GM21381 (cell line): ENCODE results near the gene LOC101059915.
"Not testable (repeated sequence)": the region's sequence is repeated elsewhere in the genome, so short reads cannot be mapped to it uniquely, and the experiment has no call there.

Source experiments
- ATAC-seq: cut with Tn5 transposase; IDR thresholded peaks from one replicate; pipeline ENCODE4 v1.9.1; 2021; ENCODE audit warnings: mild to moderate bottlenecking, moderate library complexity; ENCODE audit not compliant: unreplicated experiment

Gene LOC101059915

DNA sequence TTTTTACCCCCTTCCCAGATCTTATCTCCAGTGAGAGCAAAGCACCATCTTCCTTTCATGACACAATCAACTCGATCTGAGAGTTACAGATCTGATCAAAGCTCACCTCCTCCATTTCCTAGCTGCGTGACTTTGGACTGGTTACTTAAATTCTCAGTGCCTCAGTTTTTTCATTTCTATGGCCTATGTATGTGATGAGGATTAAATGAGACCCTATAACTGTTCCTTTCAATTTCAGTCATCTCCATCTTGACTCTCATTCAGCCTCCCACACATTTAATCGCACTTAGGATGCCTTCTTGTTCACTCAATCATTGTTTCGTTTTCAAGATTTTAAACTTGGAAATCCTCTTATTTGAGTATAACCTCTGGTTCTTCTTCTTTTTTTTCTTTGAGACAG lies 28.9 kb upstream of the LOC101059915 start:
- ATAC-seq = no peak

- no peak for ATAC-seq
Measured at GRCh38 chrX:71640002-71640401, 27.3 kb upstream of the LOC101059915 start.

- not testable (repeated sequence) for ATAC-seq
Measured at GRCh38 chrX:71644406-71644805, 22.9 kb upstream of the LOC101059915 start.

GRCh38 chrX:71650333-71650969 lies 16.9 kb upstream of the LOC101059915 start:
- ATAC-seq = no peak

DNA sequence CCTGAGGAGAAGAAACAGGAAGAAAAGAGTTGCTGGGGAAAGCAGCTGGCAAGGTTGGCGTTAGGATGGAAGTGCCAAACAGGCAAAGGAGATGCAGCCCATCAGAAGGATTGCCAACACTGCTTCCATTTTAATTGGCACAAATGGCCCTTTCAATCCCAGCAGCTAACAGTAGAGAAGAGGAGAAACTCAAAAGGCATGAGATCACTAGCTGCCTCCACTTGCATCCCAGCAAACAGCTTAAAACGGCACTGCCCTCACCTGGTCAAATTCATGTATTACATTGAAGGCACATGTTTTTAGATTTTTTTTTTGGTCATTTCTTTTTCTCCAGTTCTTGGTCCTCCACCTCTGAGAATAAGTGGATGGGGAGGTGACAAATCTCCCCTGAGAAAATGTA lies 14.9 kb upstream of the LOC101059915 start:
- no peak for ATAC-seq

- ATAC-seq = no peak
Measured at GRCh38 chrX:71653344-71653743, 14.0 kb upstream of the LOC101059915 start.

- ATAC-seq = no peak
Measured at GRCh38 chrX:71657267-71657666, 10.1 kb upstream of the LOC101059915 start.

- no peak for ATAC-seq
Measured at GRCh38 chrX:71659342-71659741, 8.0 kb upstream of the LOC101059915 start.

DNA sequence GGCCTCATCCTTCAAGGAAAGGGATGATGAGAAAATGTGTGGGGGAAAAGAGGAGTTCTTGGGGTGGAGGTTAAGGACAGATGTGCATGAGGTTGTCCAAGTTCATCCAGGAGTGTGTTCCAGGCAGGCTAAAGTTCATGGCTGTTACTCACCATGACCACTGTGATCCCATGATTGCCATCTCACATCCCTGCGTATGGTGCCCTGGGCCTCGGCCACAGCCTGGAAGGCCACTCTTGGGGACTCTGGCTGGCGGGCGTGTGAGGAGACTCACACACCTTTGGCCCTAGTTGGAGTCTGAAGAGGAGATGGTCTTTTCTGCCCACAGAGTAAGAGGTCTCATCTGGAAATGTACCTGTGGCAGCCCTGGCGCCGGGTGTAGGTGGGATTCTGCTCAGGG lies 7.4 kb upstream of the LOC101059915 start:
- no peak for ATAC-seq

DNA sequence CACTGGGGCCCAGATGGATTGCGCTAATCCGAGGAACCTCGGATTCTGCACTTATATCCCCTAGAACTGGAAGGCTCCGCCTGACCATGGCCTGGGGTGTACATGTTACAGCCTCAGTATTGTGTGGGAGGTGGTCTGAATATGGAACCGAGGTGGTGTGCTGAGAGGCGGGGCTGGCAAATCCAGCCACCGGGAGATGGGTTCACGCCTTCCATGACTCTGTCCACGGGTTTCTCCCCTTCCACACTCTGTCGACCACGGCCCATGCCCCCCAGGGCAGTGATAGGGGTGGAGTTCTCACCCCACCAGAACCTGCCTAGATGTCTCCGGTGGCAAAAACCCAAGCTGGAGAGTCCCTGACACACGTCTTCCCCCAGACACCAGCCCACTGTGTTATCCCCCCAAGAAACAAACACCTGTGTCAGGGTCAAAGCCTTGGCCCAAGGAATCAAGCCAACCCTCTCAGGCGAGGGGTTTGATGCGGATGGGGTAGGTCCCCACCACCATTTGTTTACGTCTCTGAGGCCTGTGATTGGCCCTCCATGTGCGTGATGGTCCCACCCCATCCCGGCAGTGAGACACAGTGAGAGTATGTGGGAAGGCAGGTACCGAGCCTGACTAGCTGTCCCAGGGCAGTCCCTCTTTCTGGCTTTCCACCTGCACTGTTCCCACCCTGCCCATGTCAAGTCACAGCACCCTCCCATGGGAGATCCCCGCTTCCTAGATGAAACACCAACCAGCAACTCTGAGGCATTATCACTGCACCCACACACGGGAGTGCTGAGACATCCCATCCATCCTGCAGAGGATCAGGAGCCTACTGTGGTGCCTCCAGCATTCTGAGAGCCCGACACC lies 6.6 kb upstream of the LOC101059915 start:
- ATAC-seq = no peak

GRCh38 chrX:71661919-71662318 lies 5.4 kb upstream of the LOC101059915 start:
- ATAC-seq = no peak

DNA sequence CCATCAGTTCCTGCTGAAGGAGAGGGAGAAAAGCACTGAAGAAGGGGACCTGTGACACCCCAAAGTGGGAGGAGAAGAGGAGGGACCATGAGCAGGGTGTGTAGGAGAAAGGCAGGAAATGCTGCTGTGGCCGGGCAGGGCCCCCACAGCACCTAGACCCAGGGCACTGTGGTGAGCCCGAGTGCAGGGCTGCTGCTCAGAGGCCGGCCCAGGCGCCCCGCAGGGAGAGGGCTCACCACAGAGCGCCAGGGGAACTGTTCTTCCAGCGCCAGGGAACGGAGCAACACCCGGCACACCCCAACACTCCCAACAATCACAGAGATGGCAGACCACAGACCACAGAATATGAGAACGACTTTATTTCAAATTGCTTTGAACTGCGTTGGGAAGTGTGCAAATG lies 4.7 kb upstream of the LOC101059915 start:
- not testable (repeated sequence) for ATAC-seq

- ATAC-seq = not testable (repeated sequence)
Measured at GRCh38 chrX:71663238-71663637, 4.1 kb upstream of the LOC101059915 start.

DNA sequence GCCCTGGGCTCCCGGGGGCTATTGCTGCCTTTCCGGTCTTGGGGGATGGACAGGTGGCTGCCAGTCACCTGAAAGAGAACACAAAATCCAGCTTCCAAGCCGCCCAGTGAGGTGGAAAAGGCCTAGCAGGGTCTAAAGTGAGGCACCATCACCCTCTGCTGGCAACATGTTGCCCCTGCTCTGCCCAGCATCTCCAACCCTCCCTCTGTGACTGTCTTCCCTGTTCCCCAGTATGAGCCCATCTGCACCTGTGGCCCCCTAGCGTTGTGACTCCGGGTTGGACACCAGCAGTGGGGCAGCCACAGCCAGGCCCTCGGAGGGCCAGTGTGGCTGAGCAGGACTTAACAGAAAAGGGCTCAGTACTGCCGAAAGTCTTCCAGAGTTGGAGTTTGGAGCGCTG lies 3.1 kb upstream of the LOC101059915 start:
- not testable (repeated sequence) for ATAC-seq

DNA sequence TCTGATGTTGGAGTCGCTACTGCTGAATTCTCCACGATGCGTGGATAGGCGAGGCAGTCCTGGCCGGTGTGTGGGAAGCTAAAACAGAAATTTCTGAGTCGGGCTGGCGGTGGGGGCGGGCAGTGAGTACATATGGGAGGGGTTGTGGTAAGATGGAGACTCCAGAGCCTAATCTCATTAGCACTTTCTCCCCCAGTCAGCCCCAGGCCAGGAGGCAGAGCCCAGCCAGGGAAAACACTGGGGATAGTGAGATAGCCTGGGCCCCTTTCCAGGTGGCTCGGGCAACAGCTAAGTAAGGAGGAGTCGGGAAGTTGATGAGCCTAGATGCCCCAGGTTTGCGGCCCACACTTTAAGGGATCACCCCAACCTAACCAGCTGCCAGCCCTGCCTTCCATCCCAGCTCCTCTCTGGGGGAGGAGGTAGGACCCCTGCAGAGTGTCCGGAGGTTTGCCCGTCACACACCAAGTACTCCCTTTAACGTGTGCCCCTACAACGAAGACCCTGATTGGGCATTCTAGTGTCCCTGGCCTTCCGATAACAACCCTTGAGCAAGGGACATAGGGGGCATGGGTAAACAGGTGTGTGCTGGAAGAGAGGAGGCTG lies 2.4 kb upstream of the LOC101059915 start:
- no peak for ATAC-seq

GRCh38 chrX:71665747-71666146 lies 1.6 kb upstream of the LOC101059915 start:
- no peak for ATAC-seq

- no peak for ATAC-seq
Measured at GRCh38 chrX:71666240-71667223, 814 bp upstream of the LOC101059915 start.

- ATAC-seq = no peak
Measured at GRCh38 chrX:71668248-71668595, 876 bp downstream of the LOC101059915 start.

- ATAC-seq = no peak
Measured at GRCh38 chrX:71669492-71669891, 2.1 kb downstream of the LOC101059915 start.

- ATAC-seq = not testable (repeated sequence)
Measured at GRCh38 chrX:71669947-71670346, 2.6 kb downstream of the LOC101059915 start.
